22Rv1 (cell line): ENCODE results near the gene KPNA6.

ENCODE experiments used
- CTCF ChIP-seq: fragments of 450-650 bp; IDR thresholded peaks from 2 replicates; pipeline ENCODE4 v1.5.1; 2017; ENCODE audit warnings: mild to moderate bottlenecking
- ZFX ChIP-seq: fragments of 450-650 bp; IDR thresholded peaks from 2 replicates; pipeline ENCODE4 v1.6.1; 2017; ENCODE audit warnings: antibody characterized with exemption, borderline replicate concordance

DNA sequence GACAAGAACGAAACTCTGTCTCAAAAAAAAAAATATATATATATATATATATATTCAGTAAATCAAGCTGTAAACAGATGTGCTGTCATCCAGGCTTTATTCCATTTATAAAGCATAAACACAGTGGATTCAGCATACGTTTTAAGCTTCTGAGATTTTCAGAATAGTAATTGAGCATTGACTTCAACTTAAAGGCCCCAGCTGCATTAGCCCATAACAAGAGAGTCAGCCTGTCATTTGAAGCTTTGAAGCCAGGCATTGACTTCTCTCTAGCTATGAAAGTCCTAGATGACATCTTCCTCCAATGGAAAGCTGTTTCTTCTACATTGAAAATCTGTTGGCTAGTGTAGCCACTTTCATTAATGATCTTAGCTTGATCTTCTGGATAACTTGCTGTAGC is 6.6 kb downstream of the KPNA6 start:
- TF ChIP-seq CTCF (no peak), ZFX (no peak)
